Measurements from ENCODE around the gene CNOT10. TPM values are rescaled to one million over a fixed set of nuclear protein-coding genes. Genes with fewer than 3 reads are reported as not detected.

The CNOT10 gene
- total RNA-seq, 2 donors from 2014 or later, result 11.2 to 13.8 TPM

DNA sequence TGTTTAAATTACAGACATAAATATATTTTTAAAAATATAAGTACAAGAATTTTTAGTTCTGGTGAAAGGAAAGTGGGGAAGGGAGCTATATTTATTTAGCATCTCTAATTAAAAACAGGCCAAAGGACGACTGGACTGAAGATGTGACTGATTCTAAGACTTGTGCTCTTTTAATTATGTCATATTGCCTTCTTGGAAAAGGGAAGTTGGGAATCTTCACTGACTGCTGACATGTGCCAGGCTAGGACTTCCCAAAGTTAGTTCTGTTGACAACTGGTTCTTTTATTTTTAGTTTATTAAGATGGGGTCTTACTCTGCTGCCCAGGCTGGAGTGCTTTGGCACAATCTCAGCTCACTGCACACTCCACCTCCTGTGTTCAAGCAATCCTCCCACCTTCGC, 13.5 kb downstream of the CNOT10 start:
- DNase-seq (ENCODE audit: low spot score), result no peak
- no peaks in the 10 kb centered on the region for H3K36me3 ChIP-seq
- no peaks in the 10 kb centered on the region for H3K4me1 ChIP-seq
- no peak overlapping the region for H3K4me3 ChIP-seq
- H3K27ac ChIP-seq, result no peak overlapping the region
- no peaks in the 10 kb centered on the region for H3K27me3 ChIP-seq
- TF ChIP-seq, protein P1, sequence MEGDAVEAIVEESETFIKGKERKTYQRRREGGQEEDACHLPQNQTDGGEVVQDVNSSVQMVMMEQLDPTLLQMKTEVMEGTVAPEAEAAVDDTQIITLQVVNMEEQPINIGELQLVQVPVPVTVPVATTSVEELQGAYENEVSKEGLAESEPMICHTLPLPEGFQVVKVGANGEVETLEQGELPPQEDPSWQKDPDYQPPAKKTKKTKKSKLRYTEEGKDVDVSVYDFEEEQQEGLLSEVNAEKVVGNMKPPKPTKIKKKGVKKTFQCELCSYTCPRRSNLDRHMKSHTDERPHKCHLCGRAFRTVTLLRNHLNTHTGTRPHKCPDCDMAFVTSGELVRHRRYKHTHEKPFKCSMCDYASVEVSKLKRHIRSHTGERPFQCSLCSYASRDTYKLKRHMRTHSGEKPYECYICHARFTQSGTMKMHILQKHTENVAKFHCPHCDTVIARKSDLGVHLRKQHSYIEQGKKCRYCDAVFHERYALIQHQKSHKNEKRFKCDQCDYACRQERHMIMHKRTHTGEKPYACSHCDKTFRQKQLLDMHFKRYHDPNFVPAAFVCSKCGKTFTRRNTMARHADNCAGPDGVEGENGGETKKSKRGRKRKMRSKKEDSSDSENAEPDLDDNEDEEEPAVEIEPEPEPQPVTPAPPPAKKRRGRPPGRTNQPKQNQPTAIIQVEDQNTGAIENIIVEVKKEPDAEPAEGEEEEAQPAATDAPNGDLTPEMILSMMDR (IDR thresholded peaks at IDR 0.05), result no peak
- H3K9me3 ChIP-seq, result no peaks in the 10 kb centered on the region

DNA sequence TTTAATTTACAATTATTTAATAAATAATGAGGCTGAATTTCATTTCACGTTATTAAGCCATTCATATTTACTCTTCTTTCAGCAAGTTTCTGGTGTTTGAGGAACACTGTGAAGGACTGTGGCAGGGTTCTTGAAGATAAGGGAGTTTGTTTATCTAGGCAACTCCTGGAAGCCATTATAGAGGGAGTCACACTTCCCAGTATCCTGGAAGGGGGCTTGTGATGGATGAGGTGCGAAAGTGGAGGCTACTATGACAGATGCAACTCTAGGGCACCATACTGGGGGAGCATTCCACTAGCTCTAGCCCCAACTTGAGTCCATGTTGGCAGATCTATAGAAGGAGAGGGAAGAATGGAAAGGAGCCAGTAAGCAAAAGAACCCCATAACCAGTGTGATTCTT, 14.4 kb downstream of the CNOT10 start:
- Histone ChIP-seq H3K27ac (no peak overlapping the region), H3K36me3 (no peaks in the 10 kb centered on the region), H3K4me3 (no peak overlapping the region), H3K9me3 (no peaks in the 10 kb centered on the region), H3K4me1 (no peaks in the 10 kb centered on the region), H3K27me3 (no peaks in the 10 kb centered on the region)
- TF ChIP-seq, protein P1 (IDR thresholded peaks at IDR 0.05), result no peak
- no peak for DNase-seq (ENCODE audit: low spot score)

DNA sequence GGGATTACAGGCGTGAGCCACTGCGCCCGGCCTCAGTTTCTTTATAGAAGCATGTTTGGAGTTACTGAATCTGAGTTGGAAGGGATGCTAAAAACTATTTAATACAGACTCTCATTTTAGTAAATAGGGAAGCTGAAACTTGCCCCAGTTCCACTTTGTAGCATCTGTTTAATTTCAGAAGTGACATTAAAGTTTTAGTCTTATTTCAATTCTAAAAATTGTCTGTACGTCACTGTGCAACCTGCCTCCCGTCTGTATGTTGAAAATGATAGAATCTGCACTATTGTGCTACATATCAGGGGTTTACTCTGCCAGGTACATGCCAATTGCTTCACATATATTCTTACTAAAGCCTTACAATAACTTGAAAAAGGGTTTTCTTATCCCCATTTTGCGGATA, 15.3 kb downstream of the CNOT10 start:
- no peaks in the 10 kb centered on the region for H3K9me3 ChIP-seq
- H3K4me3 ChIP-seq, result no peak overlapping the region
- DNase-seq (ENCODE audit: low spot score), result no peak
- no peaks in the 10 kb centered on the region for H3K36me3 ChIP-seq
- no peaks in the 10 kb centered on the region for H3K4me1 ChIP-seq
- no peak overlapping the region for H3K27ac ChIP-seq
- TF ChIP-seq, protein P1 (IDR thresholded peaks at IDR 0.05), result no peak
- H3K27me3 ChIP-seq, result no peaks in the 10 kb centered on the region

DNA sequence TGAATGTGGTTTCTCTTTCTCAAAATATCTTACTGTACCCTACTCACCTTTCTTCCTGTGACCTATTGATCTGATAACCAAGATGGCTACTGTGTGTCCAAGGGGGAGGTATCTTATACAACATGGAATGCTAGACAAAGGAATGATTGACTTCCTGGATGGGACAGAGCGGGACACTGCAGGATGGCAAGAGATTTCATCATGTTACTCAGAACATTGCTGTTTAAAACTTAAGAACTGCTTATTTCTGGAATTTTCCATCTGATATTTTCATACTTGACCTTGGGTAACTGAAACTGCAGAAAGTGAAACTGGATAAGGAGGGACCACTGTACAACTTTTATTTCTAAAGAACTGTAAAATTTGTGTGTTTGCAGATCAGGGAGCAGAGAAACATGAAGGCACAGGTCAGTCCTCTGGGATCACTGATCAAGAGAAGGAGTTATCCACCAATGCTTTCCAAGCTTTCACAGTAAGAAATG, 18.5 kb downstream of the CNOT10 start:
- H3K27ac ChIP-seq, result no peak overlapping the region
- no peaks in the 10 kb centered on the region for H3K9me3 ChIP-seq
- H3K4me3 ChIP-seq, result no peak overlapping the region
- no peaks in the 10 kb centered on the region for H3K27me3 ChIP-seq
- DNase-seq (ENCODE audit: low spot score), result no peak
- H3K36me3 ChIP-seq, result no peaks in the 10 kb centered on the region
- H3K4me1 ChIP-seq, result no peaks in the 10 kb centered on the region
- TF ChIP-seq, protein P1 (IDR thresholded peaks at IDR 0.05), result no peak

DNA sequence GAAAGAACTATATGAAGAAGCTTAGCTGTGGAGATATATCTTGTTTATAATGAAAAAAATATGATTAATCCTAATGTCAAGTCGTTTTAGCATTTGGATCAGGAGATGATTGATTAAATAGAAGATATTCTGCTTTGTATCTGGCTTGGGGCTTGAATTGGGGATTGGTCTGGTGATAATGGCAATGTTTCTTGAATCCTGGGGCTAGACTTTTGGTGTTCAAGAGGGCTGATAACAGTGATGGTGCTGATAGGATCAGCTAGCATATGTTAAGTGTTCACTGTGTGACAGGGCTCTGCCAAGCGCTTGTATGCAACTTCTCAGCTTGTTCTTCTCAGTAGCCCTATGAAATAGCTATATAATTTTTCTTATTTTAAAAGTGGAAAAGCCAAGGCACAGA, 20.2 kb downstream of the CNOT10 start:
- Histone ChIP-seq H3K27ac (no peak overlapping the region), H3K9me3 (no peaks in the 10 kb centered on the region), H3K36me3 (peaks cover 6% of the 10 kb centered on the region), H3K27me3 (no peaks in the 10 kb centered on the region), H3K4me1 (no peaks in the 10 kb centered on the region), H3K4me3 (no peak overlapping the region)
- TF ChIP-seq, protein P1 (IDR thresholded peaks at IDR 0.05), result no peak
- DNase-seq (ENCODE audit: low spot score), result no peak

DNA sequence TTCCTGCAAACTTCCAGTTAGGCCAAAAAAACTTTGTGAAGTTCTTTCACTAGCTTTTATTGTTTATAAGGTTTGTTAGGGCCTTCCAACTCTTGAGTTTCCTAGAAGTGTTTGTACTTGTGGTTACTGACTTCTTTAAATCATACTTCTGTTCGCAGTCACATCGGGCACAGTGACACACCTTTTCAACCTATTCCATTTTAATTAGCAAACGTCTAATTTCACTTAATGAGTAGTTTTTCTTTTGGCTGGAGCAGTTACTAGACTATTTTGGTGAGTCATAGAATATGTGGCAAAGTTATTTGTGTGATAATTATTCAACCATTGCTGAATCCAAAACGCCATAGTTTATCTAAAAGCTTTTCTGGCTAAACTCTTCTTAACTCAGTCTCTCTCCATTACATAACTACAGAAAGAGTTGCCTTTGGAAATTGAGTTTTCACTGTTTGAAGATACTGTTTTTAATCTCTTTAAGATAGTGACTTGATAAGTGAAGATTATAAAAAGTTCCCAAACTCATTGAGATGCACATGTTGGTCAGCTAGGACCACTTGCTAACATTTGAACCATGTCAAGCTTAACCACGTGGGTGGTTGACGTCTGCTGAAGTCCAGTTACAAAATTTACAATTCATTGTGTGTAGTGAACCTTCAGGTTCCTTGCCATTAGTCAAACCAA, 21.5 kb downstream of the CNOT10 start:
- H3K4me3 ChIP-seq, result no peak overlapping the region

More for the DNA sequence above, 21.5 kb downstream of the CNOT10 start:
- H3K4me1 ChIP-seq, result no peaks in the 10 kb centered on the region
- H3K36me3 ChIP-seq, result peaks cover 13% of the 10 kb centered on the region
- DNase-seq (ENCODE audit: low spot score), result no peak
- TF ChIP-seq, protein P1 (IDR thresholded peaks at IDR 0.05), result no peak
- H3K27me3 ChIP-seq, result no peaks in the 10 kb centered on the region
- H3K27ac ChIP-seq, result no peak overlapping the region
- no peaks in the 10 kb centered on the region for H3K9me3 ChIP-seq
